Ectodermal cell (in vitro differentiated cells): ENCODE measurements around the gene SLC22A15.
A peak's percentile ranks its signal among the peaks of the same experiment; 100 is the strongest.
"Not testable (repeated sequence)": the region's sequence is repeated elsewhere in the genome, so short reads cannot be mapped to it uniquely, and the experiment has no call there.

Experiments
- H3K27ac ChIP-seq: 2 replicates; pipeline ENCODE4 v1.7.0; 2013; ENCODE audit warnings: mild to moderate bottlenecking, low read depth, low read length; ENCODE audit not compliant: insufficient read depth, poor library complexity, severe bottlenecking
- H3K27me3 ChIP-seq: 2 replicates; pipeline ENCODE4 v1.7.0; 2013; ENCODE audit warnings: mild to moderate bottlenecking, low read length; ENCODE audit not compliant: insufficient read depth, control insufficient read depth, poor library complexity, severe bottlenecking
- H3K36me3 ChIP-seq: one replicate; pipeline ENCODE4 v1.7.0; 2013; ENCODE audit warnings: low read length; ENCODE audit not compliant: control insufficient read depth, insufficient read depth
- H3K4me1 ChIP-seq: one replicate; pipeline ENCODE4 v1.7.0; 2013; ENCODE audit warnings: low read length; ENCODE audit not compliant: control insufficient read depth, insufficient read depth
- H3K4me3 ChIP-seq: 2 replicates; pipeline ENCODE4 v1.7.0; 2013; ENCODE audit warnings: low read depth, low read length, control low read depth; ENCODE audit not compliant: insufficient read depth
- H3K9me3 ChIP-seq: 2 replicates; pipeline ENCODE4 v1.7.0; 2013; ENCODE audit warnings: mild to moderate bottlenecking, low read length, moderate library complexity; ENCODE audit not compliant: control insufficient read depth
- WGBS, 2 experiments: methylation state at CpG; one replicate each; pipeline ENCODE4 v1.1.7; 2013; ENCODE audit warnings: missing lambda C conversion rate in 2 of 2; 5-methylcytosine and 5-hydroxymethylcytosine counted together

The SLC22A15 gene

DNA sequence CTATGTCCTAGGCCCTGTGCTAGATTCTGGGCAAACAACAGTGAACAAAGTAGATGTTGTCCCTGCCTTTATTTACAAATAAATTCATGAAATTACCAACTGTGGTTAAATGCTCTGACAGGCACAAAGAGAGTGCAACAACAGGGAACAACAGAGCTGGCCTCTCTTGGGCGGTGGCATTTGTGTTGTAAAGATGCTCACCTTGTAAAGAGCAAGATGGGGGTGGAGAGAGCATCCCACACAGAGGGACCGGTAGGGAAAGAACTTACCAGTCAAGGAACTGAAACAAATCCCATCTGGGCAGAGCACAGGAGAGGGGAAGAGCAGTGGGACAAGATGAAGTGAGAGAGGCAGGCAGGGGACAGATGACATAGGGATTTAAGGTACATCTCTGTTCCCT lies 21.6 kb upstream of the SLC22A15 start:
- H3K27me3 ChIP-seq = no peaks in the 10 kb centered on the region
- no peak overlapping the region for H3K4me3 ChIP-seq
- H3K9me3 ChIP-seq = no peaks in the 10 kb centered on the region
- H3K27ac ChIP-seq = no peak overlapping the region
- no peaks in the 10 kb centered on the region for H3K36me3 ChIP-seq
- no peaks in the 10 kb centered on the region for H3K4me1 ChIP-seq
- 28 to 30% methylated on average over 2 of the region's 2 CpGs for WGBS, 2 experiments

GRCh38 chr1:115955228-115955627 lies 21.1 kb upstream of the SLC22A15 start:
- H3K36me3 ChIP-seq = no peaks in the 10 kb centered on the region
- no peaks in the 10 kb centered on the region for H3K9me3 ChIP-seq
- no peak overlapping the region for H3K4me3 ChIP-seq
- no peaks in the 10 kb centered on the region for H3K27me3 ChIP-seq
- WGBS, 2 experiments = 97 to 100% methylated on average over 1 of the region's 1 CpG
- H3K27ac ChIP-seq = no peak overlapping the region
- H3K4me1 ChIP-seq = no peaks in the 10 kb centered on the region

DNA sequence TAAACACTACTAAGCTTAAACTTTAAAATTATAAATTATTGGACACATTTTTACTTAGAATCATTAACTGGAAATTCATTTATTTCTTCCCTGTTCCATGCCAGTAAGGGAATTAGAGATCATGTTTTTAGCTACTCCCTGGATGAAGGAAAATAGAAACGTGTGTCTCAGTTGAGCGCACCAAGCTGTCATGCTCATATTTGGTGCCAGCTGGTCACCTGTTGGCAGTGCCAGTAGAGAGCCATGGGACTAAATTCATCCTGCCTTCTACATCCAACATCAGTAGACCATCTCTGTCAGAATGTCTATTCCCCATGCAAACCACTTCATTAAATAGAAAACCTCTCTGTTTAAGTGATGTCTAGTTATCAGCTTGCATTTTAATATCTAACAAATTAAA lies 17.4 kb upstream of the SLC22A15 start:
- Histone ChIP-seq H3K27me3 (no peaks in the 10 kb centered on the region), H3K4me1 (no peaks in the 10 kb centered on the region), H3K9me3 (no peaks in the 10 kb centered on the region), H3K27ac (no peak overlapping the region), H3K36me3 (no peaks in the 10 kb centered on the region), H3K4me3 (no peak overlapping the region)
- WGBS, 2 experiments = 89 to 98% methylated on average over 2 of the region's 2 CpGs

- WGBS, 2 experiments = 3 to 8% methylated on average over 2 of the region's 2 CpGs
- Histone ChIP-seq H3K27ac (no peak overlapping the region), H3K9me3 (no peaks in the 10 kb centered on the region), H3K4me1 (peaks cover 4% of the 10 kb centered on the region), H3K4me3 (no peak overlapping the region), H3K27me3 (no peaks in the 10 kb centered on the region), H3K36me3 (no peaks in the 10 kb centered on the region)
Measured at GRCh38 chr1:115969509-115969908, 6.8 kb upstream of the SLC22A15 start.

DNA sequence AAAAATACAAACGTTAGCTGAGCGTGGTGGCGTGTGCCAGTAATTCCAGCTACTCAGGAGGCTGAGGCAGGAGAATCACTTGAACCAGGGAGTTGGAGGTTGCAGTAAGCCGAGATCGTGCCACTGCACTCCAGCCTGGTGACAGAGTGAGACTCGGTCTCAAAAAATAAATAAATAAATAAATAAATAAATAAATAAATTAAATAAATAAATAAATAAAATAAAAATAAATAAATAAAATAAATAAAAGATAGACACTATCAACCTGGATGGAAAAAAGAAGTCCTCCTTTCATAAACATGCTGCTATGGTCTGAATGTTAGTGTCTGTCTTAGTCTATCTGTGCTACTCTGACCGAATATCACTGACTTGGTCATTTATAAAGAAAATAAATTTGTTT lies 4.5 kb upstream of the SLC22A15 start:
- H3K9me3 ChIP-seq, H3K27ac ChIP-seq, H3K36me3 ChIP-seq, H3K4me3 ChIP-seq, H3K4me1 ChIP-seq: not testable (repeated sequence)
- 95 to 99% methylated on average over 4 to 6 of the region's 7 CpGs for WGBS, 2 experiments
- H3K27me3 ChIP-seq = peaks cover 15% of the 10 kb centered on the region

DNA sequence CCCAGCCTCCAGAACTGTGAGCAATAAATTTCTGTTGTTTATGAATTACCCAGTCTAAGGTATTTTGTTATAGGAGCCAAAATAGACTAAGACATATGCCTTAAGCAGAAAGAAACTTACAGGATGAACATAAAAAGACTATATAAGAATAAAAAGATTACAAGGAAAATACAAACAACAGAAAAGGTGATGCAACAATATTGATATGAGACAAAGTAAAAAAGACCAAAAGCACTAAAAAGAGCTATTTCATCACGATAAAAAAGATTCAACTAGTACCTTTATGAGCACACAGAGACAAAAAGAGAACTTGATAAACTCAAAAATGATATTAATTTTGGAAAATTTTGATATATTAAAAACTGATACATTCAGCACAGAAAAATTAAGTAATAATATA lies 3.2 kb upstream of the SLC22A15 start:
- H3K4me3 ChIP-seq = no peak overlapping the region
- peaks cover 29% of the 10 kb centered on the region for H3K27me3 ChIP-seq
- H3K4me1 ChIP-seq = peaks cover 4% of the 10 kb centered on the region
- H3K36me3 ChIP-seq = no peaks in the 10 kb centered on the region
- no peaks in the 10 kb centered on the region for H3K9me3 ChIP-seq
- no peak overlapping the region for H3K27ac ChIP-seq
- WGBS, 2 experiments = 89% methylated on average over 1 of the region's 1 CpG; no CpG with 5 or more reads in 1 of the 2 experiments

- Histone ChIP-seq H3K27me3 (peaks cover 34% of the 10 kb centered on the region), H3K36me3 (no peaks in the 10 kb centered on the region), H3K9me3 (no peaks in the 10 kb centered on the region), H3K27ac (no peak overlapping the region), H3K4me3 (peak overlapping the region; percentile 47), H3K4me1 (no peaks in the 10 kb centered on the region)
- 55 to 60% methylated on average over 11 of the region's 11 CpGs for WGBS, 2 experiments
Measured at GRCh38 chr1:115975569-115976061, 698 bp upstream of the SLC22A15 start.

- peak overlapping the region; percentile 47 for H3K4me3 ChIP-seq
- H3K27ac ChIP-seq = no peak overlapping the region
- 52% methylated on average over 15 of the region's 15 CpGs for WGBS, 2 experiments
- no peaks in the 10 kb centered on the region for H3K4me1 ChIP-seq
- H3K27me3 ChIP-seq = peaks cover 34% of the 10 kb centered on the region
- H3K36me3 ChIP-seq = no peaks in the 10 kb centered on the region
- no peaks in the 10 kb centered on the region for H3K9me3 ChIP-seq
Measured at GRCh38 chr1:115976921-115977498, 697 bp downstream of the SLC22A15 start.

DNA sequence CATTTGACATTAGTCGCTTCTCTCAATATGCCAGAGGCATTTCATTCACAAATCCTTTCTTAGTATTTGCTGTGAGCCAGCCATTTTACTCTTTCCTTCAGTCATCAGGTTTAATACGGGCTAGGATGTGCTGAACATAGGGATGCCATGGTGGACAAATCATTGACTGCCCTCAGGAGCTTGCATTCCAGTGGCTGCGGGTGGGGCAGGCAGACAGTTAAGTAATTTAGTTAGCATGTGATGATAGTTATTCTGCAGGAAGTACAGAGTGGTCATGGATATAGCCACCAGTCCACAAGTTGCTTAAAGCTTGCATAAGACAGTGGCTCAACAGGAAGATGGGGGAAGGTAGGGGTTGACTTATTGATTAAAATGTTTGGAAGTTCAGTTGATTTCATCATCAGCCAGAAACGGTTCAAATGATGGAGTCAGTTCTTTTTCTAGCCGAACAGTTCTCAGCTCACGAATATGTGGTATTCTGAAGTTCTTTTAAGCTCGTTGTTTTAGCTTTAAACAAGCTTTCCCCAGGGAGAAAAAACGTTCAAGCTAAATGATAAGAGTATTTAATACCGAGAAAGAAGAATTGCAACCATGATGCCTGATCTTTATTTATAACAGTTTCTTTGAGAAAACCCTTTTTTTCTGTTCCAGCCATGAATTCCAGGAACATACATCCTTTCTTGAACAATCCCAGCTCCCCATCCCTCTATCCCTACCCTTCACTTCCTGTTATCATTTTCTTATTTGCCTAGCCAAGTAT lies 1.4 kb downstream of the SLC22A15 start:
- Histone ChIP-seq H3K27ac (no peak overlapping the region), H3K4me3 (no peak overlapping the region)
- WGBS, 2 experiments = 88 to 89% methylated on average over 9 of the region's 9 CpGs

DNA sequence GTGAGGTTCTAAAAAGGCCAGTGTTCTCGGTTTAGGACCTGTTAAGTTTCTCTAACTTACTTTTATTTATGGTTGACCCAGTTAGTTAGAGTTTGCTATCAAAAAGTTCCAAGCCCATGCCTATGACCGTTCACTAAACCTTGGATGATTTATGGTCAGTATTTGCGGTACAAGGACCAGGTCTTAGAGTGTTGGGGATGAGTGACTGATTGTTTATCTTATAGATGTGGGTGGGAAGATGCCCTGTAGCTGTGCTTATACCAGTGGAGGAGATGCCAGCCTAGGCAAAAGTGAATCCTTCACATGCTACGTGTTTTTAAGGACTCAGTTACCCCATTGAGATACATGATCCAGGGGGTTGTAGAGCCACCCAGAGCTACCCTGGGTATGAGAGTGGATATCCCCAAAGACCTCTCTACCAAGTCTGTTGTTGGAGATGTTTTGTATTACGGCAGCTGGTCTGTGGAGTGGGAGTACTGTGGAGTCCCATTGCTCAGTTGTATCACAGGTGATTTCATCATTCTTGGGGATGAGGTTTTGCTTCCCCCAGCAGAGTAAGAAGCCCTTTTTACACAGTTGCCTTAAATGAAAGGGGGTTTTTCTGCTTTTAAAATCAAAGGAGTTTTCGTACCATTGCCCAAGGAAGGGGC lies 2.1 kb downstream of the SLC22A15 start:
- Histone ChIP-seq H3K9me3 (no peaks in the 10 kb centered on the region), H3K27me3 (peaks cover 34% of the 10 kb centered on the region), H3K4me1 (no peaks in the 10 kb centered on the region), H3K4me3 (no peak overlapping the region), H3K36me3 (no peaks in the 10 kb centered on the region), H3K27ac (no peak overlapping the region)
- 92 to 96% methylated on average over 6 of the region's 6 CpGs for WGBS, 2 experiments

More for the DNA sequence above, 1.4 kb downstream of the SLC22A15 start:
- Histone ChIP-seq H3K4me1 (no peaks in the 10 kb centered on the region), H3K27me3 (peaks cover 34% of the 10 kb centered on the region), H3K36me3 (no peaks in the 10 kb centered on the region), H3K9me3 (no peaks in the 10 kb centered on the region)
